GM18517 (cell line): ENCODE data around the gene NCOR2.

Experiments used
- ATAC-seq: cut with Tn5 transposase; IDR thresholded peaks from one replicate; pipeline ENCODE4 v1.9.1; 2021; ENCODE audit warnings: mild to moderate bottlenecking, moderate library complexity; ENCODE audit not compliant: unreplicated experiment

Gene NCOR2

GRCh38 chr12:124577986-124578385, 10.6 kb upstream of the NCOR2 start:
- ATAC-seq = no peak

GRCh38 chr12:124577374-124577773, 10.0 kb upstream of the NCOR2 start:
- no peak for ATAC-seq

- no peak for ATAC-seq
These were observed 8.7 kb upstream of the NCOR2 start for GRCh38 chr12:124576061-124576650.

GRCh38 chr12:124573839-124574786, 6.7 kb upstream of the NCOR2 start:
- no peak for ATAC-seq

GRCh38 chr12:124571556-124571955, 4.1 kb upstream of the NCOR2 start:
- ATAC-seq = no peak

- ATAC-seq = no peak
These were observed 3.4 kb upstream of the NCOR2 start for GRCh38 chr12:124570810-124571209.

GRCh38 chr12:124569375-124570148, 2.1 kb upstream of the NCOR2 start:
- ATAC-seq = no peak

- ATAC-seq = no peak
These were observed 1.3 kb upstream of the NCOR2 start for GRCh38 chr12:124568431-124569374.

- ATAC-seq = peak; percentile 39
These were observed 411 bp upstream of the NCOR2 start for GRCh38 chr12:124567673-124568373.

- peak; percentile 37 for ATAC-seq
These were observed 1.0 kb downstream of the NCOR2 start for GRCh38 chr12:124566161-124566996.

GRCh38 chr12:124565656-124566160, 1.7 kb downstream of the NCOR2 start:
- ATAC-seq = no peak

- no peak for ATAC-seq
These were observed 2.4 kb downstream of the NCOR2 start for GRCh38 chr12:124564971-124565491.

- no peak for ATAC-seq
These were observed 3.0 kb downstream of the NCOR2 start for GRCh38 chr12:124564232-124564958.

GRCh38 chr12:124563809-124564208, 3.6 kb downstream of the NCOR2 start:
- no peak for ATAC-seq

- no peak for ATAC-seq
These were observed 4.0 kb downstream of the NCOR2 start for GRCh38 chr12:124563401-124563800.

- ATAC-seq = no peak
These were observed 4.6 kb downstream of the NCOR2 start for GRCh38 chr12:124562796-124563181.

GRCh38 chr12:124562018-124562795, 5.2 kb downstream of the NCOR2 start:
- ATAC-seq = no peak
